Measurements from ENCODE around the gene SPINT4. TPM values are rescaled to one million over a fixed set of nuclear protein-coding genes. Genes with fewer than 3 reads are reported as not detected.

SPINT4 gene
- polyA plus RNA-seq, 3 donors: not detected

GRCh38 chr20:45774945-45775344 is 52.8 kb downstream of the SPINT4 start:
- no peak for DNase-seq
- Histone ChIP-seq H2AFZ (ENCODE audit: insufficient read depth, low read depth, low read length, poor library complexity, severe bottlenecking) (no peak overlapping the region), H3K79me2 (ENCODE audit: insufficient read depth, low read length) (no peaks in the 10 kb centered on the region), H3K27me3 (ENCODE audit: control insufficient read depth in 2 of 2, insufficient read depth in 2 of 2, low read length in 2 of 2) (no peaks in the 10 kb centered on the region), H4K20me1 (ENCODE audit: insufficient read depth, low read length) (no peaks in the 10 kb centered on the region), H3K4me1 (ENCODE audit: control insufficient read depth in 1 of 2, insufficient read depth in 2 of 2, low read length in 2 of 2) (no peaks in the 10 kb centered on the region), H3K4me3 (replicated peaks in 1 of 3; ENCODE audit: low read depth in 2 of 3, low read length in 3 of 3) (no peak overlapping the region), H3K9ac (ENCODE audit: insufficient read depth, low read length, poor library complexity, severe bottlenecking) (no peak overlapping the region), H3K36me3 (replicated peaks in 1 of 2; ENCODE audit: control insufficient read depth in 1 of 2, insufficient read depth in 2 of 2, low read length in 2 of 2) (no peaks in the 10 kb centered on the region), H3K9me3 (replicated peaks in 1 of 2; ENCODE audit: control insufficient read depth in 1 of 2, insufficient read depth in 1 of 2, low read length in 2 of 2) (no peaks in the 10 kb centered on the region), H3K4me2 (replicated peaks; ENCODE audit: extremely low read depth, low read length, poor library complexity, severe bottlenecking) (no peak overlapping the region), H3K27ac (ENCODE audit: low read depth in 1 of 2, low read length in 2 of 2) (no peak overlapping the region)
- Mint-ChIP-seq H3K36me3 (no peaks in the 10 kb centered on the region), H3K9me3 (no peaks in the 10 kb centered on the region), H3K27ac (no peak overlapping the region), H3K4me1 (peaks cover 3% of the 10 kb centered on the region), H3K4me3 (no peak overlapping the region), H3K27me3 (ENCODE audit: low read depth in 3 of 3) (peaks cover 8 to 10% (median 9%) of the 10 kb centered on the region in 3 donors)
- no peak for TF ChIP-seq CTCF (IDR thresholded peaks at IDR 0.05)
- no CpG with 5 or more reads among the region's 2 CpGs for WGBS (ENCODE audit: insufficient coverage)
- intact Hi-C loops (cut with micrococcal nuclease): loop anchor here in 1 of 2 donors (10.0 kb wide), 1 partner anchor 330 kb away; no protein-coding TSS in a partner anchor

GRCh38 chr20:45775411-45775810 is 53.3 kb downstream of the SPINT4 start:
- Histone ChIP-seq H3K4me3 (replicated peaks in 1 of 3; ENCODE audit: low read depth in 2 of 3, low read length in 3 of 3) (no peak overlapping the region), H3K9ac (ENCODE audit: insufficient read depth, low read length, poor library complexity, severe bottlenecking) (no peak overlapping the region), H3K4me2 (replicated peaks; ENCODE audit: extremely low read depth, low read length, poor library complexity, severe bottlenecking) (no peak overlapping the region), H3K27ac (ENCODE audit: low read depth in 1 of 2, low read length in 2 of 2) (no peak overlapping the region), H3K79me2 (ENCODE audit: insufficient read depth, low read length) (no peaks in the 10 kb centered on the region), H3K4me1 (ENCODE audit: control insufficient read depth in 1 of 2, insufficient read depth in 2 of 2, low read length in 2 of 2) (no peaks in the 10 kb centered on the region), H4K20me1 (ENCODE audit: insufficient read depth, low read length) (no peaks in the 10 kb centered on the region), H3K36me3 (replicated peaks in 1 of 2; ENCODE audit: control insufficient read depth in 1 of 2, insufficient read depth in 2 of 2, low read length in 2 of 2) (no peaks in the 10 kb centered on the region), H2AFZ (ENCODE audit: insufficient read depth, low read depth, low read length, poor library complexity, severe bottlenecking) (no peak overlapping the region), H3K27me3 (ENCODE audit: control insufficient read depth in 2 of 2, insufficient read depth in 2 of 2, low read length in 2 of 2) (no peaks in the 10 kb centered on the region), H3K9me3 (replicated peaks in 1 of 2; ENCODE audit: control insufficient read depth in 1 of 2, insufficient read depth in 1 of 2, low read length in 2 of 2) (no peaks in the 10 kb centered on the region)
- H3K9me3 Mint-ChIP-seq: no peaks in the 10 kb centered on the region
- peaks cover 3% of the 10 kb centered on the region for H3K4me1 Mint-ChIP-seq
- H3K27me3 Mint-ChIP-seq (ENCODE audit: low read depth in 3 of 3): peaks cover 7 to 11% (median 8%) of the 10 kb centered on the region in 3 donors
- H3K36me3 Mint-ChIP-seq: no peaks in the 10 kb centered on the region
- no peak overlapping the region for H3K27ac Mint-ChIP-seq
- no peak overlapping the region for H3K4me3 Mint-ChIP-seq
- 93% methylated on average over 6 of the region's 6 CpGs for WGBS (ENCODE audit: insufficient coverage)
- no peak for DNase-seq
- intact Hi-C loops (cut with micrococcal nuclease): loop anchor here in 1 of 2 donors (10.0 kb wide), 1 partner anchor 331 kb away; no protein-coding TSS in a partner anchor
- no peak for TF ChIP-seq CTCF (IDR thresholded peaks at IDR 0.05)

Small RNAs within 50 kb of the gene (small RNA-seq; reads per million reads assigned to genes)
- gene MIR3617 (ENCODE audit: insufficient read length, low read depth) (not detected), gene SPINT5P (ENCODE audit: insufficient read length, low read depth) (not detected)

Other genes with a start within 250 kb of the SPINT4 start
- gene SPINT3, start 206.7 kb upstream of the SPINT4 start, polyA plus RNA-seq: not detected
- gene WFDC6, start 182.9 kb upstream of the SPINT4 start, polyA plus RNA-seq: not detected
- gene EPPIN, start 174.9 kb upstream of the SPINT4 start, polyA plus RNA-seq: not detected
- gene WFDC8, start 143.1 kb upstream of the SPINT4 start, polyA plus RNA-seq: not detected
- gene WFDC10A, start 92.6 kb upstream of the SPINT4 start, polyA plus RNA-seq: not detected
- gene WFDC9, start 91.1 kb upstream of the SPINT4 start, polyA plus RNA-seq: not detected
- gene WFDC11, start 52.1 kb upstream of the SPINT4 start, polyA plus RNA-seq: not detected
- gene WFDC13, start 20.3 kb upstream of the SPINT4 start, polyA plus RNA-seq: not detected
- not detected for gene WFDC10B, start 17.3 kb upstream of the SPINT4 start, polyA plus RNA-seq
- under 1 TPM in 2 of 3 donors, not detected in 1; 0.12 to 0.73 TPM for gene WFDC3, start 69.5 kb downstream of the SPINT4 start, polyA plus RNA-seq
- 100 to 1,000 TPM in 2 of 3 donors, 10 to 100 TPM in 1; 68.5 to 158 (median 144) TPM for gene DNTTIP1, start 69.6 kb downstream of the SPINT4 start, polyA plus RNA-seq
- under 1 TPM in 2 of 3 donors, not detected in 1; 0.15 to 0.58 TPM for gene UBE2C, start 90.3 kb downstream of the SPINT4 start, polyA plus RNA-seq
- gene TNNC2, start 105.0 kb downstream of the SPINT4 start, polyA plus RNA-seq: 1 to 10 TPM in 2 of 3 donors, under 1 TPM in 1; 0.71 to 1.2 (median 1.0) TPM
- 10 to 100 TPM; 11.2 to 16.9 (median 12.7) TPM for gene SNX21, start 111.5 kb downstream of the SPINT4 start, polyA plus RNA-seq
- gene ACOT8, start 135.0 kb downstream of the SPINT4 start, polyA plus RNA-seq: 10 to 100 TPM; 40.9 to 52.4 (median 44.6) TPM
- gene ZSWIM3, start 135.3 kb downstream of the SPINT4 start, polyA plus RNA-seq: 1 to 10 TPM in 1 of 3 donors, under 1 TPM in 2; 0.29 to 1.5 (median 0.64) TPM
- 1 to 10 TPM; 2.5 to 2.6 (median 2.5) TPM for gene ZSWIM1, start 158.9 kb downstream of the SPINT4 start, polyA plus RNA-seq
- gene SPATA25, start 165.3 kb downstream of the SPINT4 start, polyA plus RNA-seq: under 1 TPM in 1 of 3 donors, not detected in 2; 0.76 TPM
- 1 to 10 TPM in 1 of 3 donors, under 1 TPM in 1, not detected in 1; 0.14 to 1.1 TPM for gene NEURL2, start 168.9 kb downstream of the SPINT4 start, polyA plus RNA-seq
- gene CTSA, start 169.0 kb downstream of the SPINT4 start, polyA plus RNA-seq: 100 to 1,000 TPM; 279 to 489 (median 366) TPM
- gene PLTP, start 189.8 kb downstream of the SPINT4 start, polyA plus RNA-seq: 1 to 10 TPM; 1.6 to 3.0 (median 2.9) TPM
- 10 to 100 TPM; 41.0 to 54.9 (median 50.4) TPM for gene PCIF1, start 212.3 kb downstream of the SPINT4 start, polyA plus RNA-seq
- gene ZNF335, start 249.9 kb downstream of the SPINT4 start, polyA plus RNA-seq: 10 to 100 TPM in 1 of 3 donors, 1 to 10 TPM in 2; 2.7 to 39.6 (median 3.1) TPM

Measured in CD14-positive monocyte (primary cell).